Heart left ventricle (tissue), 16 donors: ENCODE measurements around the gene PRELID2. TPM values are rescaled to one million over a fixed set of nuclear protein-coding genes. Genes with fewer than 3 reads are reported as not detected.
A peak's percentile ranks its signal among the peaks of the same experiment; 100 is the strongest.

ENCODE experiments used
- ATAC-seq, 4 donors: fragments of 200-7000 bp; cut with Tn5 transposase; one replicate each; pipeline ENCODE4 v1.9.1; 2020 to 2022; ENCODE audit warnings: moderate library complexity in 4 of 4, mild to moderate bottlenecking in 3 of 4, moderate number of reproducible peaks in 1 of 4
- DNase-seq, 5 donors: peaks; one replicate each; pipeline ENCODE4 v3.0.0-alpha.2; 2020
- H3K27ac ChIP-seq, 12 donors: fragments of 200-600 bp; sonication (generic) in 4 of 12; one replicate each; pipeline versions ENCODE4 v1.5.0 to v1.8.0; 2016 to 2022; ENCODE audit warnings: mild to moderate bottlenecking in 2 of 12
- H3K27me3 ChIP-seq, 9 donors: fragments of 200-600 bp; sonication (generic) in 2 of 9; one replicate each; pipeline versions ENCODE4 v1.5.1 to v1.8.0; 2016 to 2022; ENCODE audit warnings: mild to moderate bottlenecking in 3 of 9
- H3K36me3 ChIP-seq, 9 donors: fragments of 200-600 bp; sonication (generic) in 2 of 9; one replicate each; pipeline versions ENCODE4 v1.5.0 to v1.8.0; 2018 to 2022; ENCODE audit warnings: mild to moderate bottlenecking in 2 of 9
- H3K4me1 ChIP-seq, 12 donors: fragments of 200-600 bp; sonication (generic) in 4 of 12; one replicate each; pipeline versions ENCODE4 v1.5.0 to v1.8.0; 2016 to 2022; ENCODE audit warnings: mild to moderate bottlenecking in 3 of 12
- H3K4me3 ChIP-seq, 12 donors: fragments of 200-600 bp; sonication (generic) in 4 of 12; one replicate each; pipeline versions ENCODE4 v1.5.0 to v1.8.0; 2017 to 2022; ENCODE audit warnings: mild to moderate bottlenecking in 9 of 12, moderate library complexity in 4 of 12
- H3K9me3 ChIP-seq, 12 donors: fragments of 200-600 bp; sonication (generic) in 4 of 12; one replicate each; pipeline versions ENCODE4 v1.5.0 to v1.8.0; 2016 to 2022; ENCODE audit warnings: mild to moderate bottlenecking in 1 of 12
- CTCF ChIP-seq, 12 donors: fragments of 200-600 bp; sonication (generic) in 4 of 12; IDR thresholded peaks; one replicate each; pipeline versions ENCODE4 v1.5.0 to v1.8.0; 2018 to 2022; ENCODE audit warnings: antibody characterized with exemption in 12 of 12, mild to moderate bottlenecking in 5 of 12
- POLR2A ChIP-seq, 2 donors: fragments of 450-650 bp; IDR thresholded peaks; one replicate each; pipeline ENCODE4 v1.6.1; 2017; ENCODE audit warnings: antibody characterized with exemption in 2 of 2, mild to moderate bottlenecking in 2 of 2, moderate library complexity in 2 of 2
- WGBS, 4 donors: extraction: QIAGEN DNeasy Blood & Tissue Kit in 2 of 4; methylation state at CpG; one replicate each; pipeline versions ENCODE4 v1.1.5 to v1.1.7; 2013 to 2018; 5-methylcytosine and 5-hydroxymethylcytosine counted together
- intact Hi-C, 10 donors: fragments of 100-400 bp; cut with DNase I; formaldehyde crosslinking; loops; one replicate each; pipeline versions ENCODE4 v1.11.1 to v1.14.2; 2022
- polyA plus RNA-seq, 2 donors: library from polyadenylated mRNA; stranded (reverse); fragments of 200-250 nt; gene quantifications; one replicate each; pipeline ENCODE4 v1.2.3, GENCODE V29; 2013
- total RNA-seq, 9 donors: library from RNA; depleted of rRNA in 2 of 9; stranded (reverse); fragments of >200 nt in 2 of 9; fragmentation: NEBNext Ultra II Directional in 3 of 9; extraction: Animal tissue kit (Norgen Biotek cat#: 25700) in 3 of 9; gene quantifications; one replicate each; pipeline versions ENCODE4 v1.1.0 to v1.2.4, GENCODE V29; 2016 to 2023
- donor health status: ischemic (EF 13 %, LVEDD 7.1; RV severe dilation, severe dysfunction).
- donor health status: healthy with polysubstance abuse.
- donor health status: DM: no; HTN: yes; CAD: no.
- donor health status: DM: no; HTN: no; CAD: no.
- donor health status: ischemic (EF 25% LVEDD 6.9; RV normal size, moderate dysfunction).
- donor health status: ischemic (EF 25% LVEDD 5.7; RV mildly dilated, moderate dysfunction).
- donor health status: healthy.
- donor health status: DM: yes; HTN: yes; CAD: no.
- donor health status: ischemic (EF 35%, LVEDD 5.7; RV mildly dilated, moderate dysfunction).
- donor health status: nonischemic (EF 11% LVEDD 7.7; RV severe dilation, severe dysfunction).
- donor health status: DM: yes; HTN: yes; CAD: no.
- donor health status: PGD.
- donor health status: ischemic (EF 29% LVEDD 5.4; RV normal size, mild dysfunction).
- donor health status: nonischemic (EF 23%, LVEDD 6.1; RV moderate dilation, normal function).

PRELID2 gene
- total and polyA plus RNA-seq, 11 donors: 1.2 to 26.7 (median 9.1) TPM

DNA sequence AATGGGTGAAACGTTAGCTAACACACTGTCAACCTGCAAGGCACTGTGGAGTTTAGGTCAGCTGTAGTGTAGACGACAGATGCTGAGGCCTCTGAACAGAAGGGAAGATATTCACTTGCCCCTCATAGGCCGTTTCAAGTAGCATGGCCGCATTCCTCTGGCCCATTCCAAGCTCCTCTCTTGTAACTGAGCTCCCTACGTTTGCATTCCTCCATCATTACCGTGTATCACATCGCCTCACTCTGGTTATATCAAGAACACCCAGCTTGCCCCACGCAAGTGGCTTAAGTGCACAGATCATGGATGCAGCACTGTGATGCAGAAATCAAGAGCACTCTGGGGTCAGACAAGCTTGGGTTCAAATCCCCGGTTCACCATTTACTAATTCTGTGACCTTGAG lies 43.3 kb downstream of the PRELID2 start:
- Histone ChIP-seq H3K27ac (no peak overlapping the region), H3K36me3 (peaks cover 0 to 12% (median 0%) of the 10 kb centered on the region in 9 donors), H3K4me3 (no peak overlapping the region), H3K27me3 (no peaks in the 10 kb centered on the region), H3K9me3 (no peaks in the 10 kb centered on the region), H3K4me1 (peaks cover 0 to 19% (median 0%) of the 10 kb centered on the region in 12 donors)
- no peak for DNase-seq
- no peak for ATAC-seq
- 88 to 93% (median 92%) methylated on average over 9 of the region's 9 CpGs for WGBS, 4 donors
- intact Hi-C loops: no loop called here
- TF ChIP-seq CTCF (IDR thresholded peaks at IDR 0.05) (no peak), POLR2A (IDR thresholded peaks at IDR 0.05) (no peak)

GRCh38 chr5:145787996-145788395 lies 47.1 kb downstream of the PRELID2 start:
- WGBS, 4 donors: 0 to 23% (median 8%) methylated on average over 1 of the region's 1 CpG

GRCh38 chr5:145787507-145787906 lies 47.6 kb downstream of the PRELID2 start:
- Histone ChIP-seq H3K4me1 (peaks cover 0 to 11% (median 0%) of the 10 kb centered on the region in 12 donors), H3K4me3 (no peak overlapping the region), H3K27me3 (no peaks in the 10 kb centered on the region), H3K27ac (peak overlapping the region in 1 of 12 donors; percentile 13), H3K9me3 (no peaks in the 10 kb centered on the region), H3K36me3 (no peaks in the 10 kb centered on the region)
- DNase-seq: no peak
- WGBS, 4 donors: 83 to 95% (median 90%) methylated on average over 3 of the region's 3 CpGs
- no peak for ATAC-seq
- intact Hi-C loops: no loop called here
- TF ChIP-seq POLR2A (IDR thresholded peaks at IDR 0.05) (no peak), CTCF (IDR thresholded peaks at IDR 0.05) (no peak)

More at GRCh38 chr5:145787996-145788395, 47.1 kb downstream of the PRELID2 start:
- H3K4me1 ChIP-seq: peaks cover 0 to 16% (median 0%) of the 10 kb centered on the region in 12 donors
- TF ChIP-seq POLR2A (IDR thresholded peaks at IDR 0.05) (no peak), CTCF (IDR thresholded peaks at IDR 0.05) (no peak)
- no peak for ATAC-seq
- no peak for DNase-seq
- no peaks in the 10 kb centered on the region for H3K9me3 ChIP-seq
- H3K4me3 ChIP-seq: no peak overlapping the region
- H3K36me3 ChIP-seq: no peaks in the 10 kb centered on the region
- H3K27me3 ChIP-seq: no peaks in the 10 kb centered on the region
- intact Hi-C loops: no loop called here
- no peak overlapping the region for H3K27ac ChIP-seq

DNA sequence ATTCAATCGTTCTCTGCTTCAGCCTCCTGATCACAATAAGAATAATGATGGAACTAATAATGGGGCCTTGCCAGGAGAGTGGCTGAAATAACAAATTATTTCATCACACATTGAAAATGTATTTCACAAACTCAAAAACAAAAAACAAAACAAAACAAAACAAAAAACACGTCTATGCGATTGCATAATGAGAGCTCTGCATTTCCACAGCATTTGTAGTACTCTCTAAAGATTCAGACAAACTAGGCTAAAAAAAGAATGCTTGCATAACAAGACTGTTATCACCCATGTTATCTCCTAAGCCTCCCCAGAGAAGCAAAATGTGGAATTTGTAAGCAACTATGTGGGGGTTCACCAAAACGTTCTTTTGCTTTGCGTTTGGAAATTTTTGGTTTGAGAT lies 48.1 kb downstream of the PRELID2 start:
- TF ChIP-seq CTCF (IDR thresholded peaks at IDR 0.05) (no peak), POLR2A (IDR thresholded peaks at IDR 0.05) (no peak)
- Histone ChIP-seq H3K27me3 (no peaks in the 10 kb centered on the region), H3K36me3 (no peaks in the 10 kb centered on the region), H3K9me3 (no peaks in the 10 kb centered on the region), H3K27ac (peak overlapping the region in 2 of 12 donors; percentile 1 to 13), H3K4me1 (peaks cover 0 to 6% (median 0%) of the 10 kb centered on the region in 12 donors), H3K4me3 (no peak overlapping the region)
- ATAC-seq (peak in 1 of 4 donors; percentile 36), DNase-seq (no peak)
- intact Hi-C loops: no loop called here
- WGBS, 4 donors: 59 to 74% (median 64%) methylated on average over 5 of the region's 5 CpGs
